ENCODE data around the gene CHD3.

DNA sequence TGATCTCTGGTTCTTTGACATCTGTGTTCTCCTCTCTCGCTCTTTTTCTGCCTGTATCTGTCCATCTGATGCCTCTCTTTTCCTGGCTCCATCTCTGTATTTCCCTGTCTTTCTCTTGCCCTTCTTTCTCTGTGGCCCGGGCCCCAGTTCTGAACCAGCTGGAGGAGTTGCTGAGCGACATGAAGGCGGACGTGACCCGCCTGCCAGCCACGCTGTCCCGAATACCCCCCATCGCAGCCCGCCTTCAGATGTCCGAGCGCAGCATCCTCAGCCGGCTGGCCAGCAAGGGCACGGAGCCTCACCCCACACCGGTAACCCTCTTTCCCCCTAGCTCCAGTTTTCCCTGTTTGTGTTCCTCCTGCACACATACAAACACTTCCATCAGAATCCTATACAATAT, 21.7 kb downstream of the CHD3 start:
- TF ChIP-seq SUZ12 (IDR thresholded peaks at IDR 0.05; ENCODE audit: extremely low read depth, insufficient read depth, insufficient read length) (no peak), ZNF274 (IDR thresholded peaks at IDR 0.05; ENCODE audit: low read depth, low read length) (no peak)

Data from NT2/D1 (cell line).